Measurements from ENCODE around the gene RHOA. TPM values are rescaled to one million over a fixed set of nuclear protein-coding genes. Genes with fewer than 3 reads are reported as not detected.

Gene RHOA
- total RNA-seq, 4 donors from 2014 or later, result 532 to 825 (median 698) TPM

Other genes starting within 250 kb of the RHOA start
- 10 to 100 TPM; 30.4 to 38.3 (median 36.3) TPM for gene CCDC71, start 245.6 kb downstream of the RHOA start, total RNA-seq
- 10 to 100 TPM; 20.8 to 33.1 (median 29.7) TPM for gene KLHDC8B, start 240.4 kb downstream of the RHOA start, total RNA-seq
- gene C3orf62, start 134.7 kb downstream of the RHOA start, total RNA-seq, result 1 to 10 TPM; 2.6 to 3.3 (median 3.0) TPM
- 10 to 100 TPM; 33.7 to 49.8 (median 46.0) TPM for gene USP4, start 71.9 kb downstream of the RHOA start, total RNA-seq
- 100 to 1,000 TPM; 217 to 359 (median 310) TPM for gene GPX1, start 53.6 kb downstream of the RHOA start, total RNA-seq
- 10 to 100 TPM; 24.6 to 52.9 (median 30.1) TPM for gene TCTA, start 447 bp upstream of the RHOA start, total RNA-seq
- 10 to 100 TPM in 2 of 4 donors, 1 to 10 TPM in 2; 7.0 to 20.8 (median 9.5) TPM for gene AMT, start 10.5 kb upstream of the RHOA start, total RNA-seq
- 10 to 100 TPM in 1 of 4 donors, 1 to 10 TPM in 2, not detected in 1; 2.1 to 14.7 (median 7.7) TPM for gene NICN1, start 17.3 kb upstream of the RHOA start, total RNA-seq
- 100 to 1,000 TPM; 113 to 142 (median 126) TPM for gene DAG1, start 58.3 kb upstream of the RHOA start, total RNA-seq
- 1 to 10 TPM in 2 of 4 donors, under 1 TPM in 2; 0.44 to 1.8 (median 0.92) TPM for gene BSN, start 142.5 kb upstream of the RHOA start, total RNA-seq

Measured in tibial nerve (tissue), 4 donors.